ENCODE data around the gene PLEKHA7.

Gene PLEKHA7

DNA sequence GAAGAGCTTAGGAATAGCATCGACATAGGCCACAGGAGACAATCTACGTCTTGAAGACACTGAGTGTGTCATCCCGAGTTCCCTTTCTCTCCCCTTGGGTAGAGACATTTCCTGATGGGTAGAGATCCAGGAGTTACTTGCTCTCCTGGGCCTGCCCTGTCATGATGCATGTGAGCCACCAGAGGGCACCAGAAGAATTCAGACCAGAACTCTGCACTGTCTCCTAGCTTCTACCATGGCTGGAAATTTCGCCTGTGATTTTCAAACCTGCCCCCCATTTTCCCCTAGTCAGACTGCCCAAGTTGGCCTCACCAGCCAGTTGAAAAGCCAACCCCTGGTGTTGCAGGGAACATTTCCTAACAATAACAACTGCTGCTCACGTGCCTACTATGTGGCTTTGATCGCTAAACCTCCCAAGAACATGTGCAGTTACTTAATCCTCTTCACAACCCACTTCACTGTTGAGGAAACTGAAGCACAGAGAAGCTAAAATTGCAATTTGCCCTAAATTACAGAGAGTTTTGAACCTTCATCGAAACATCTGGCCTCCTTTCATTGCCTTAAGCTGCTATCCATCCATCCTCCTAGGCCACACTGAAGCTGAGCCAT lies 228.6 kb downstream of the PLEKHA7 start:
- TF ChIP-seq POLR2AphosphoS5 (IDR thresholded peaks at IDR 0.05; ENCODE audit: low read depth, low read length): no peak
- no peak for TF ChIP-seq SIN3A (IDR thresholded peaks at IDR 0.05; ENCODE audit: borderline replicate concordance, insufficient read depth, low read length)
- no peak for TF ChIP-seq TAF1 (IDR thresholded peaks at IDR 0.05; ENCODE audit: borderline replicate concordance, insufficient read depth, low read length)

DNA sequence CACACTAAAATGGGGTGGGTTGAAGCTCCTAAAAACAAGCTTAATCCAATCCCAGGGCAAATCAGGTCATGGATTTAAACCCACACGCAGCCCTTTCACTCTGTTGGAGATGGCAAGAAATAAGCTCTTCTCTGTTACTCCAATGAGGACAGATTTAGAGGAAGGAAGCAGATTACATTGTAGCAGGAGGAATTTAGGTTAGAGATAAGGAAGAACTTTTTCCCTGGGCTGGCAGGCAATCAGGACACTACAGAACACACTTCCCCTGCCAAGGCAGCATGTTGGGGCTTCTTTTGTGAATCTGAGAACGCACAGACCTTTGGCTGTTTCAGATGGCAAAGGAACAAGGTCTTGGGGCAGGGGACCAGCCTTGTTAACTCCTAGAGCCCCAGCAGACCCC lies 229.5 kb downstream of the PLEKHA7 start:
- TF ChIP-seq, protein P1, sequence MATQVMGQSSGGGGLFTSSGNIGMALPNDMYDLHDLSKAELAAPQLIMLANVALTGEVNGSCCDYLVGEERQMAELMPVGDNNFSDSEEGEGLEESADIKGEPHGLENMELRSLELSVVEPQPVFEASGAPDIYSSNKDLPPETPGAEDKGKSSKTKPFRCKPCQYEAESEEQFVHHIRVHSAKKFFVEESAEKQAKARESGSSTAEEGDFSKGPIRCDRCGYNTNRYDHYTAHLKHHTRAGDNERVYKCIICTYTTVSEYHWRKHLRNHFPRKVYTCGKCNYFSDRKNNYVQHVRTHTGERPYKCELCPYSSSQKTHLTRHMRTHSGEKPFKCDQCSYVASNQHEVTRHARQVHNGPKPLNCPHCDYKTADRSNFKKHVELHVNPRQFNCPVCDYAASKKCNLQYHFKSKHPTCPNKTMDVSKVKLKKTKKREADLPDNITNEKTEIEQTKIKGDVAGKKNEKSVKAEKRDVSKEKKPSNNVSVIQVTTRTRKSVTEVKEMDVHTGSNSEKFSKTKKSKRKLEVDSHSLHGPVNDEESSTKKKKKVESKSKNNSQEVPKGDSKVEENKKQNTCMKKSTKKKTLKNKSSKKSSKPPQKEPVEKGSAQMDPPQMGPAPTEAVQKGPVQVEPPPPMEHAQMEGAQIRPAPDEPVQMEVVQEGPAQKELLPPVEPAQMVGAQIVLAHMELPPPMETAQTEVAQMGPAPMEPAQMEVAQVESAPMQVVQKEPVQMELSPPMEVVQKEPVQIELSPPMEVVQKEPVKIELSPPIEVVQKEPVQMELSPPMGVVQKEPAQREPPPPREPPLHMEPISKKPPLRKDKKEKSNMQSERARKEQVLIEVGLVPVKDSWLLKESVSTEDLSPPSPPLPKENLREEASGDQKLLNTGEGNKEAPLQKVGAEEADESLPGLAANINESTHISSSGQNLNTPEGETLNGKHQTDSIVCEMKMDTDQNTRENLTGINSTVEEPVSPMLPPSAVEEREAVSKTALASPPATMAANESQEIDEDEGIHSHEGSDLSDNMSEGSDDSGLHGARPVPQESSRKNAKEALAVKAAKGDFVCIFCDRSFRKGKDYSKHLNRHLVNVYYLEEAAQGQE (IDR thresholded peaks at IDR 0.05; ENCODE audit: insufficient read depth in 1 of 2, low read depth in 2 of 2, low read length in 2 of 2): no peak

DNA sequence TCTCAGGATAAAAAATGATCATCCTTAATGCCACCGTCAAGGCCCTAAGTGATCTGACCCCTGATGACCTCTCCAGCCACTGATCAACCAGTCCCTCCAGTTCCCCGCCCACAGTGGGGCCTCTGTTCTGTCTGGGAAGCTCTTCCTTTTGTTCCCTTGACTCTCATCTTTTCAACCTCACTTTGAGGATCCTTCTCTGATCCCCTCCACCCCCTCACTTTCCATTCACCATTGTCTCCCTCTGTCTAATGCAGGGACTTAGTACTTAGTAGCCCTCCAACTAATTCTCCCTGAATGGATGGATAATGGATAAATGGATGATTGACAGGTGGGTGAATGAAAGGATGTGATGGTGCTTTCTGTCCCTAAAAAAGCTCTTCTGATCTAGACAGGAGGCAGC lies 230.1 kb downstream of the PLEKHA7 start:
- no peak for TF ChIP-seq TAF1 (IDR thresholded peaks at IDR 0.05; ENCODE audit: borderline replicate concordance, insufficient read depth, low read length)
- TF ChIP-seq FOXP2 (optimal IDR thresholded peaks at IDR 0.05; ENCODE audit: borderline replicate concordance, extremely low read depth, extremely low read length, insufficient read depth): no peak
- TF ChIP-seq SIN3A (IDR thresholded peaks at IDR 0.05; ENCODE audit: borderline replicate concordance, insufficient read depth, low read length): no peak
- TF ChIP-seq, protein P1 (IDR thresholded peaks at IDR 0.05; ENCODE audit: insufficient read depth in 1 of 2, low read depth in 2 of 2, low read length in 2 of 2): no peak
- no peak for TF ChIP-seq POLR2AphosphoS5 (IDR thresholded peaks at IDR 0.05; ENCODE audit: low read depth, low read length)

DNA sequence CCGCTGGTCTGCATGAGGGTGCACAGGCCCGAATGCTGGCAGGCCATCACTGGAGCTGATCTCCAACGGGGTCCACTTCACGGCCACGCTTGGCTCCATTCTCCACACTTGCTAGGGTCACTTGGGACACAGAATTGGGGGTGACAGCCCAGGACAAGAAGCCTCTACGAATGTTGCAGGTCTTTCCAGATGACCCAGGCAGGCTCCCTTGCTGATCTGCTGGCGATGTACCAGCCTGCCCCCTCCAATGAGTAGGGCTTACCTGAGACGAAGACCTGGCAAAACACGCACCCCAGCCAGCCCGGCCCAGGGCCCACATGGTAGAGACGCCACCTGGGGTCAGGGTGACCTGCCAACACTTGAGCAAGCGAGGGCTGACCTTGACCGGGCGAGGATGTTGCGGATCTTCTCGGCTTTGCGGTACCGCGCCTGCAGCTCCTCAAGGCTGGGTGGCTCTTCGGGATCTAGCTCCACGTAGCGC lies 230.9 kb downstream of the PLEKHA7 start:
- TF ChIP-seq, protein P1 (IDR thresholded peaks at IDR 0.05; ENCODE audit: insufficient read depth in 1 of 2, low read depth in 2 of 2, low read length in 2 of 2): no peak
- TF ChIP-seq FOXP2 (optimal IDR thresholded peaks at IDR 0.05; ENCODE audit: borderline replicate concordance, extremely low read depth, extremely low read length, insufficient read depth) (no peak), POLR2AphosphoS5 (IDR thresholded peaks at IDR 0.05; ENCODE audit: low read depth, low read length) (no peak), SIN3A (IDR thresholded peaks at IDR 0.05; ENCODE audit: borderline replicate concordance, insufficient read depth, low read length) (no peak), TAF1 (IDR thresholded peaks at IDR 0.05; ENCODE audit: borderline replicate concordance, insufficient read depth, low read length) (no peak)

DNA sequence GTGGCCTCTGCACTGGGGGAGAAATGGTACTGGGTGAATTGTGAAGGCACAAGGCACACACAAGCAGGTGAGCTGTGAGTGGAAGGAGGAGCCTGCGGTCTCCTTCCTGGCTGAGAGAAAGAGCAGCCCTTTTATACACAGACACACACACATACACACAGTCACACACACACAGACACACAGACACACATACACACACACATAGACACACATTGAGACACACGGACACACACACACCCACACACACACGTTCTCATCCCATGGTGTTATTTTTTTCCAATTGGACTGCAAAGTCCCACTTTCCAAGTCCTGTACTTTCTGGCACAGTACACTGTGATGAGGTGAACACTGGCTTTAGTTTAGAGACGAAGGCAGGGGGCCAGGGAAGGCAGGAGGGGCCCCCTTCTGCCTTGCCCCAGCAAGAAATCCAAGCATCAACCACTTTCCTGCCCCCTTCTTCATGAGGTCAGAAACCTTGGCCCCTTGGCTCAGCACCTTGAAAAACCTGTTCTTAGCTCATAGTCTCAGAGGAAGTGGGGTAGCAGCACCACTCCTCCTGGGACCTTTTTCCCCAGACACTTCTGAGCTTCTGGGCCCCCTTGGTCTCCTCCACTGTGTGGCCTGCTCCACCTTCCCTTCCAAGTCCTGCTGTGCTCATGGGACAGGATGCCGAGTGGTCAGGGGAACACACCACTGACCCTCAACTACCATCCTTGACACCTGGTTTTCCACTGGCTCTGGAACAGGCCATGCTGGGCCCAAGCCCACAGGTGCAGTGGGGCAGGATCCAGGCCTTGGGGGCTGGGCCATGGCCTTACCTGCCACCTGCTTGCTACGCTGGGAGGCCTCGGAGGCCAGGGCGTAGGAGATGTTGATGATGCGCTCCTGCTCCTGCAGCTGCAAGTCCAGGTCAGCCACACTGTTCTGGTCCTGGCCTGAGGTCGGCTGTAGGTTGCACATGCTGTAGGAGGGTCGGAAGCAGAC lies 232.0 kb downstream of the PLEKHA7 start:
- TF ChIP-seq POLR2AphosphoS5 (IDR thresholded peaks at IDR 0.05; ENCODE audit: low read depth, low read length) (no peak), FOXP2 (optimal IDR thresholded peaks at IDR 0.05; ENCODE audit: borderline replicate concordance, extremely low read depth, extremely low read length, insufficient read depth) (no peak), SIN3A (IDR thresholded peaks at IDR 0.05; ENCODE audit: borderline replicate concordance, insufficient read depth, low read length) (no peak), TAF1 (IDR thresholded peaks at IDR 0.05; ENCODE audit: borderline replicate concordance, insufficient read depth, low read length) (no peak)
- TF ChIP-seq, protein P1 (IDR thresholded peaks at IDR 0.05; ENCODE audit: insufficient read depth in 1 of 2, low read depth in 2 of 2, low read length in 2 of 2): no peak

Measured in PFSK-1 (cell line).